Activated T-helper 1 cell treated with anti-CD3 and anti-CD28 coated beads, Interleukin-12 subunit alpha, Interleukin-12 subunit beta, Interleukin-2, Interleukin-4 antibody, amounts not matched to agents 30 ng/mL and 10 ng/mL and 1 ng/mL, durations not matched to agents 14 hours and 24 hours and 36 hours (primary cell): ENCODE results near the gene RHOU. TPM values are rescaled to one million over a fixed set of nuclear protein-coding genes. Genes with fewer than 3 reads are reported as not detected.

Experiments
- DNase-seq: peaks from one replicate; pipeline ENCODE4 v3.0.0; 2021; ENCODE audit warnings: low spot score
- H3K27ac Mint-ChIP-seq: one replicate; pipeline ENCODE4 v1.8.0; 2021; ENCODE audit warnings: mild to moderate bottlenecking, mixed read lengths
- H3K27me3 Mint-ChIP-seq: one replicate; pipeline ENCODE4 v1.8.0; 2022; ENCODE audit warnings: mild to moderate bottlenecking, moderate library complexity, mixed read lengths; ENCODE audit not compliant: insufficient read depth
- H3K36me3 Mint-ChIP-seq: one replicate; pipeline ENCODE4 v1.8.0; 2021; ENCODE audit warnings: low read depth, mixed read lengths
- H3K4me1 Mint-ChIP-seq: one replicate; pipeline ENCODE4 v1.8.0; 2021; ENCODE audit warnings: low read depth, mixed read lengths
- H3K4me3 Mint-ChIP-seq: one replicate; pipeline ENCODE4 v1.8.0; 2021; ENCODE audit warnings: mild to moderate bottlenecking, moderate library complexity, mixed read lengths
- H3K9me3 Mint-ChIP-seq: one replicate; pipeline ENCODE4 v1.8.0; 2021; ENCODE audit warnings: mixed read lengths
- intact Hi-C: fragments of 100-400 bp; cut with micrococcal nuclease; formaldehyde crosslinking; loops from one replicate; pipeline ENCODE4 v1.15.1; 2024
- total RNA-seq: library from RNA; stranded (reverse); gene quantifications from 2 replicates; pipeline ENCODE4 v1.2.3, GENCODE V29; 2022

RHOU gene
- total RNA-seq, 1 donor from 2014 or later, result 0.49 TPM

GRCh38 chr1:228742281-228742860, 7.1 kb downstream of the RHOU start:
- intact Hi-C loops, result no loop called here
- H3K36me3 Mint-ChIP-seq, result peaks cover 22% of the 10 kb centered on the region
- H3K27me3 Mint-ChIP-seq, result peaks cover 2% of the 10 kb centered on the region
- no peak overlapping the region for H3K27ac Mint-ChIP-seq
- H3K4me1 Mint-ChIP-seq, result peaks cover 7% of the 10 kb centered on the region
- H3K4me3 Mint-ChIP-seq, result no peak overlapping the region
- no peak for DNase-seq
- no peaks in the 10 kb centered on the region for H3K9me3 Mint-ChIP-seq

DNA sequence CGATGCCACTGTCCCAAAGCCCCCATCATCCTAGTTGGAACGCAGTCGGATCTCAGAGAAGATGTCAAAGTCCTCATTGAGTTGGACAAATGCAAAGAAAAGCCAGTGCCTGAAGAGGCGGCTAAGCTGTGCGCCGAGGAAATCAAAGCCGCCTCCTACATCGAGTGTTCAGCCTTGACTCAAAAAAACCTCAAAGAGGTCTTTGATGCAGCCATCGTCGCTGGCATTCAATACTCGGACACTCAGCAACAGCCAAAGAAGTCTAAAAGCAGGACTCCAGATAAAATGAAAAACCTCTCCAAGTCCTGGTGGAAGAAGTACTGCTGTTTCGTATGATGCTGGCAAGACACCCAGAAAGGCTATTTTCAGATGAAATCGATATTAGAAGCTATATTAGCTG, 8.1 kb downstream of the RHOU start:
- DNase-seq, result no peak
- intact Hi-C loops, result no loop called here
- peaks cover 4% of the 10 kb centered on the region for H3K27me3 Mint-ChIP-seq
- H3K27ac Mint-ChIP-seq, result no peak overlapping the region
- H3K4me3 Mint-ChIP-seq, result no peak overlapping the region
- peaks cover 7% of the 10 kb centered on the region for H3K4me1 Mint-ChIP-seq
- H3K36me3 Mint-ChIP-seq, result peaks cover 23% of the 10 kb centered on the region
- no peaks in the 10 kb centered on the region for H3K9me3 Mint-ChIP-seq

DNA sequence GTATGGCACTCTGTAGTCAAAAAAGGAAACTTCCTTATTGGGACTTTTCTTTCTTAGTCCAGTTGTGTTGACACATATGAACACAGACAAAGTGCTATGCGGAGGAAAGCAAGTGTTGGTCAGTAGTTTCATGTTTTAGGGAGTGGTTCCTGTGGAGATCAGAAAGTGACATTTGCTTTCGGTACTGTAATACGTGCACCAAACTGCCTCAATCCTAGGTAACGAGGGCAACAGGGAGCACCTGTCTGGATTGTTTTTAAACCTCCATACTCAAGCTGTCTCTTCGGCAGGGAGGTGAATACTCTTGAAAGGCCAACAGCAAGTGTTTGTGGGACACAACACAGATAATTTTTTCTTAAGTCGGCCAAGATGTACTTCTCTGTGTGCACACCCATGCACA, 9.1 kb downstream of the RHOU start:
- H3K27me3 Mint-ChIP-seq, result peaks cover 8% of the 10 kb centered on the region
- DNase-seq, result no peak
- intact Hi-C loops, result no loop called here
- no peaks in the 10 kb centered on the region for H3K9me3 Mint-ChIP-seq
- H3K27ac Mint-ChIP-seq, result no peak overlapping the region
- peaks cover 20% of the 10 kb centered on the region for H3K36me3 Mint-ChIP-seq
- no peak overlapping the region for H3K4me3 Mint-ChIP-seq
- peaks cover 11% of the 10 kb centered on the region for H3K4me1 Mint-ChIP-seq

GRCh38 chr1:228744918-228745317, 9.6 kb downstream of the RHOU start:
- H3K27ac Mint-ChIP-seq, result no peak overlapping the region
- H3K4me3 Mint-ChIP-seq, result no peak overlapping the region
- H3K27me3 Mint-ChIP-seq, result peaks cover 8% of the 10 kb centered on the region
- H3K4me1 Mint-ChIP-seq, result peaks cover 11% of the 10 kb centered on the region
- H3K36me3 Mint-ChIP-seq, result peaks cover 17% of the 10 kb centered on the region
- DNase-seq, result no peak
- intact Hi-C loops, result no loop called here
- H3K9me3 Mint-ChIP-seq, result no peaks in the 10 kb centered on the region

- intact Hi-C loops, result no loop called here
- H3K4me1 Mint-ChIP-seq, result peaks cover 11% of the 10 kb centered on the region
- peaks cover 17% of the 10 kb centered on the region for H3K36me3 Mint-ChIP-seq
- H3K4me3 Mint-ChIP-seq, result no peak overlapping the region
- H3K27me3 Mint-ChIP-seq, result peaks cover 8% of the 10 kb centered on the region
- no peak overlapping the region for H3K27ac Mint-ChIP-seq
- DNase-seq, result no peak
- H3K9me3 Mint-ChIP-seq, result no peaks in the 10 kb centered on the region
Measured at GRCh38 chr1:228745497-228745896, 10.2 kb downstream of the RHOU start.

DNA sequence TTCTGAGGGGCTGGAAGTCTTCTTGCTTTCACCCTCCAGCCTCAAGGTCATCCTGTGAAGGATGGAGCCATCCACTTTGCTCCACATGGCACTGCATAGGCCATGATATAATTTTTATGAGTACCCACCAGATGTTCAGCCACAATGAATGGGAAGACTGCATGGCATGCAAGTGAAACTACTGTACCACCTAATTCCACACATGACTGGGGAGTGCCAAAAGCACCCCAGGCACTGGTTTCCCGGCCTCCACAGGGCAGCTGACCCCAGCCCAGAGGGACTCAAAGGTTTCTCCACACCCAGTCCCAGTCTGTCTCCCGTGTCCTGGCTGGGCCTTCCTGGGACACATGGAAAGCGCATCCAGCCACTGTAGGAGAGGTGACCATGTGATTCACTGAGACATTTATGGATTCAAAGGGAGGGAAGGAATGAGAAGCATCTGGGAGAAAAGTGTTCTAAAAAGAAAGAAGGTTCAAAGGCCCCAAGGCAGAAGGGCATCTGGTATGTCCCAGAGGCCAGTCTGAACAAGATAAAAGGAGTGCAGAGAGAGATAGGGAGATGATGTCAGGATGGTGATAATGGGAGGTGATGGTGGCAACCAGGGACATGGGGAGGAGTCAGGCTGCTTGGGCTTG, 12.1 kb downstream of the RHOU start:
- DNase-seq, result no peak
- H3K36me3 Mint-ChIP-seq, result peaks cover 12% of the 10 kb centered on the region

GRCh38 chr1:228748029-228748428, 12.8 kb downstream of the RHOU start:
- H3K9me3 Mint-ChIP-seq, result no peaks in the 10 kb centered on the region
- no peak overlapping the region for H3K27ac Mint-ChIP-seq
- peaks cover 17% of the 10 kb centered on the region for H3K27me3 Mint-ChIP-seq
- DNase-seq, result no peak
- peaks cover 12% of the 10 kb centered on the region for H3K36me3 Mint-ChIP-seq
- intact Hi-C loops, result loop anchor here (1.0 kb wide), 1 partner anchor 46 kb away; no protein-coding TSS in a partner anchor
- H3K4me1 Mint-ChIP-seq, result peaks cover 23% of the 10 kb centered on the region
- H3K4me3 Mint-ChIP-seq, result no peak overlapping the region

More for the DNA sequence above, 12.1 kb downstream of the RHOU start:
- Mint-ChIP-seq H3K27me3 (peaks cover 14% of the 10 kb centered on the region), H3K4me3 (no peak overlapping the region), H3K9me3 (no peaks in the 10 kb centered on the region), H3K4me1 (peaks cover 23% of the 10 kb centered on the region), H3K27ac (no peak overlapping the region)
- intact Hi-C loops, result no loop called here

- Mint-ChIP-seq H3K4me3 (no peak overlapping the region), H3K27me3 (peaks cover 15% of the 10 kb centered on the region), H3K36me3 (peaks cover 12% of the 10 kb centered on the region), H3K27ac (no peak overlapping the region), H3K9me3 (no peaks in the 10 kb centered on the region), H3K4me1 (peaks cover 24% of the 10 kb centered on the region)
- intact Hi-C loops, result loop anchor here (1.0 kb wide), 1 partner anchor 46 kb away; no protein-coding TSS in a partner anchor
- DNase-seq, result no peak
Measured at GRCh38 chr1:228748431-228748830, 13.2 kb downstream of the RHOU start.

GRCh38 chr1:228749765-228750164, 14.5 kb downstream of the RHOU start:
- intact Hi-C loops, result loop anchor here (5.0 kb wide), 1 partner anchor 178 kb away; no protein-coding TSS in a partner anchor
- no peak for DNase-seq
- Mint-ChIP-seq H3K9me3 (no peaks in the 10 kb centered on the region), H3K27me3 (peaks cover 25% of the 10 kb centered on the region), H3K27ac (no peak overlapping the region), H3K4me1 (peaks cover 28% of the 10 kb centered on the region), H3K4me3 (no peak overlapping the region), H3K36me3 (peaks cover 6% of the 10 kb centered on the region)

DNA sequence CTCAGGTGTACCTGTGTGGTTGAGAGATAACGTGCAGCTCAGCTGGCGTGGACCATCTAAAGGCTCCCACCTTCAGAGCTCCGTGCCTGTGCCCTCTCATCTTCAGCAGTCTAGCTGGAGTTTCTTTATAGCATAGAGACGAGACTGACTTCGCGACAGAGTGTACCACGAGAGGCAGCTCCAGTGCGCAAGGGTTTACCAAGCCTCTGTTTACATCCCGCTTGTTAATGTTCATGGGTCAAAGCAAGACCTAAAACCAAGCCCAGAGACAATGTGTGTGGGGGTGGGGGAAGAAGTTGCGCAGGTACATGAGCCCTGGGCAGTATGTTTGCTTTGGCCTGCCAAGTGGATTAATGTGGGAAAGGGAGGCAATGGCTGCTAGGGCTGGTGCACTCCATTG, 15.6 kb downstream of the RHOU start:
- H3K9me3 Mint-ChIP-seq, result no peaks in the 10 kb centered on the region
- no peak overlapping the region for H3K4me3 Mint-ChIP-seq
- H3K27ac Mint-ChIP-seq, result no peak overlapping the region
- peaks cover 34% of the 10 kb centered on the region for H3K27me3 Mint-ChIP-seq
- intact Hi-C loops, result loop anchor here (5.0 kb wide), 1 partner anchor 176 kb away; no protein-coding TSS in a partner anchor
- no peak for DNase-seq
- H3K4me1 Mint-ChIP-seq, result peaks cover 36% of the 10 kb centered on the region
- H3K36me3 Mint-ChIP-seq, result peaks cover 6% of the 10 kb centered on the region

GRCh38 chr1:228751360-228752098, 16.2 kb downstream of the RHOU start:
- intact Hi-C loops, result loop anchor here (5.0 kb wide), 1 partner anchor 176 kb away; no protein-coding TSS in a partner anchor
- Mint-ChIP-seq H3K9me3 (peaks cover 3% of the 10 kb centered on the region), H3K4me3 (no peak overlapping the region), H3K36me3 (peaks cover 8% of the 10 kb centered on the region), H3K27me3 (peaks cover 39% of the 10 kb centered on the region), H3K4me1 (peaks cover 42% of the 10 kb centered on the region), H3K27ac (no peak overlapping the region)
- DNase-seq, result no peak

GRCh38 chr1:228752258-228752657, 17.0 kb downstream of the RHOU start:
- Mint-ChIP-seq H3K4me1 (peaks cover 49% of the 10 kb centered on the region), H3K27me3 (peaks cover 45% of the 10 kb centered on the region), H3K4me3 (no peak overlapping the region), H3K27ac (no peak overlapping the region), H3K36me3 (peaks cover 9% of the 10 kb centered on the region), H3K9me3 (peaks cover 11% of the 10 kb centered on the region)
- no peak for DNase-seq
- intact Hi-C loops, result loop anchor here (5.0 kb wide), 1 partner anchor 175 kb away; no protein-coding TSS in a partner anchor
